Stimulated activated naive B cell treated with anti-CD40 and anti-IgM and Interleukin-4, amounts not matched to agents 10 μg/mL and 1 μg/mL and 100 μg/mL, for 72 hours (primary cell): ENCODE data around the gene MLX.

Source experiments
- ATAC-seq, 2 donors: fragments of 150-1000 bp; cut with Tn5 transposase; replicated peaks; 2 replicates each; pipeline ENCODE4 v1.10.0; 2021; ENCODE audit warnings: moderate library complexity in 1 of 2
- DNase-seq: peaks from one replicate; pipeline ENCODE4 v3.0.0; 2021
- H3K27ac Mint-ChIP-seq: one replicate; pipeline ENCODE4 v1.8.0; 2022; ENCODE audit warnings: mild to moderate bottlenecking, mixed read lengths
- H3K27me3 Mint-ChIP-seq, 2 donors: one replicate each; pipeline ENCODE4 v1.8.0; 2022; ENCODE audit warnings: mixed read lengths in 2 of 2
- H3K36me3 Mint-ChIP-seq, 2 donors: one replicate each; pipeline ENCODE4 v1.8.0; 2022; ENCODE audit warnings: mixed read lengths in 2 of 2, mild to moderate bottlenecking in 1 of 2
- H3K4me1 Mint-ChIP-seq, 2 donors: one replicate each; pipeline ENCODE4 v1.8.0; 2022; ENCODE audit warnings: mixed read lengths in 2 of 2, mild to moderate bottlenecking in 1 of 2
- H3K4me3 Mint-ChIP-seq, 2 donors: one replicate each; pipeline ENCODE4 v1.8.0; 2022; ENCODE audit warnings: mild to moderate bottlenecking in 2 of 2, mixed read lengths in 2 of 2, moderate library complexity in 1 of 2
- H3K9me3 Mint-ChIP-seq, 2 donors: one replicate each; pipeline ENCODE4 v1.8.0; 2022; ENCODE audit warnings: mixed read lengths in 2 of 2, mild to moderate bottlenecking in 1 of 2

The MLX gene

GRCh38 chr17:42571435-42572225 is 4.7 kb downstream of the MLX start:
- Mint-ChIP-seq H3K27ac (no peak overlapping the region), H3K4me1 (peaks cover 29 to 59% of the 10 kb centered on the region in 2 donors), H3K4me3 (no peak overlapping the region), H3K27me3 (no peaks in the 10 kb centered on the region), H3K36me3 (peaks cover 51 to 66% of the 10 kb centered on the region in 2 donors), H3K9me3 (no peaks in the 10 kb centered on the region)
- ATAC-seq (no peak), DNase-seq (no peak)

GRCh38 chr17:42573095-42573494 is 6.2 kb downstream of the MLX start:
- Mint-ChIP-seq H3K27ac (peak overlapping the region; percentile 89), H3K4me3 (no peak overlapping the region), H3K27me3 (no peaks in the 10 kb centered on the region), H3K36me3 (peaks cover 49 to 74% of the 10 kb centered on the region in 2 donors), H3K9me3 (no peaks in the 10 kb centered on the region), H3K4me1 (peaks cover 32 to 64% of the 10 kb centered on the region in 2 donors)
- DNase-seq (no peak), ATAC-seq (no peak)

- no peak for ATAC-seq
- no peak overlapping the region for H3K4me3 Mint-ChIP-seq
- H3K27me3 Mint-ChIP-seq = no peaks in the 10 kb centered on the region
- peaks cover 36 to 65% of the 10 kb centered on the region in 2 donors for H3K4me1 Mint-ChIP-seq
- DNase-seq = no peak
- peaks cover 43 to 69% of the 10 kb centered on the region in 2 donors for H3K36me3 Mint-ChIP-seq
- H3K9me3 Mint-ChIP-seq = no peaks in the 10 kb centered on the region
- H3K27ac Mint-ChIP-seq = no peak overlapping the region
Observed at GRCh38 chr17:42574463-42574862, 7.6 kb downstream of the MLX start.

GRCh38 chr17:42577140-42577531 is 10.2 kb downstream of the MLX start:
- ATAC-seq = no peak
- Mint-ChIP-seq H3K27me3 (no peaks in the 10 kb centered on the region), H3K27ac (peak overlapping the region; percentile 99), H3K4me1 (peaks cover 36 to 74% of the 10 kb centered on the region in 2 donors), H3K4me3 (peak overlapping the region; percentile 90 to 97), H3K36me3 (peaks cover 55 to 63% of the 10 kb centered on the region in 2 donors), H3K9me3 (no peaks in the 10 kb centered on the region)
- DNase-seq = no peak

- no peaks in the 10 kb centered on the region for H3K27me3 Mint-ChIP-seq
- H3K27ac Mint-ChIP-seq = peak within 1 kb of the TSS; percentile 99
- peaks cover 56 to 67% of the 10 kb centered on the region in 2 donors for H3K36me3 Mint-ChIP-seq
- H3K4me3 Mint-ChIP-seq = peak within 1 kb of the TSS; percentile 90 to 97
- no peaks in the 10 kb centered on the region for H3K9me3 Mint-ChIP-seq
- peaks cover 36 to 74% of the 10 kb centered on the region in 2 donors for H3K4me1 Mint-ChIP-seq
- peak; percentile 94 for DNase-seq
- ATAC-seq = peak; percentile 83 to 84
Observed at GRCh38 chr17:42577532-42578281, 10.8 kb downstream of the MLX start, which contains the start of gene PSMC3IP. Gene PSMC3IP (minus strand): TSS chr17:42577729. CDS start chr17:42577686, 43 bp downstream.

DNA sequence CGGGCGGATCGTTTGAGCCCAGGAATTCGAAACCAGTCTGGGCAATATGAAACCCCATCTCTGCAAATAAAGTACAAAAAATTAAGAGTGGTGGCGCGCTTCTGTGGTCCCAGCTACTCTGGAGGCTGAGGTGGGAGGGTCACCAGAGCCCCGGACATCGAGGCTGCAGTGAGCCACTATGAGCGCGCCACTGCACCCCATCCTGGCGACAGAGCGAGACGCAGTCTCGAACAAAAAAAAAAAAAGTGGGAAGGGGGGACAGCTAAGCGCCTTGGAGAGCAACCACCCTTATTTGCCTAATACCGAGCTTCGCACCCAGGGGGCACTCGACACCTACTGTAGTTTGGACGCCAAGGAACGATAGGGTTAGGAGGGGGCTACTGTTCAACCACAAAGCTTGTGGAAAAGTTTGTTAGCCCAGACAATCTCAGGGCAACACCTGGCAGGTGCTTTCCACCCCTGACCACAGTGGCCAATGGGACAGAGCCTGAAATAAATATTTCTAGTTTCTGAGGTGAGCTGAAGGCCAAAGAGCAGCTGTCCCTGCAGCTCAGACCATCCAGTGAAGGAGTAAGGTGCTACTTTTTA is 11.5 kb downstream of the MLX start:
- peaks cover 56 to 67% of the 10 kb centered on the region in 2 donors for H3K36me3 Mint-ChIP-seq
- no peaks in the 10 kb centered on the region for H3K27me3 Mint-ChIP-seq
- peak overlapping the region; percentile 99 for H3K27ac Mint-ChIP-seq
- H3K4me1 Mint-ChIP-seq = peaks cover 34 to 74% of the 10 kb centered on the region in 2 donors
- peak overlapping the region; percentile 90 to 97 for H3K4me3 Mint-ChIP-seq
- DNase-seq = peak; percentile 79
- no peaks in the 10 kb centered on the region for H3K9me3 Mint-ChIP-seq
- peak; percentile 63 to 69 for ATAC-seq

DNA sequence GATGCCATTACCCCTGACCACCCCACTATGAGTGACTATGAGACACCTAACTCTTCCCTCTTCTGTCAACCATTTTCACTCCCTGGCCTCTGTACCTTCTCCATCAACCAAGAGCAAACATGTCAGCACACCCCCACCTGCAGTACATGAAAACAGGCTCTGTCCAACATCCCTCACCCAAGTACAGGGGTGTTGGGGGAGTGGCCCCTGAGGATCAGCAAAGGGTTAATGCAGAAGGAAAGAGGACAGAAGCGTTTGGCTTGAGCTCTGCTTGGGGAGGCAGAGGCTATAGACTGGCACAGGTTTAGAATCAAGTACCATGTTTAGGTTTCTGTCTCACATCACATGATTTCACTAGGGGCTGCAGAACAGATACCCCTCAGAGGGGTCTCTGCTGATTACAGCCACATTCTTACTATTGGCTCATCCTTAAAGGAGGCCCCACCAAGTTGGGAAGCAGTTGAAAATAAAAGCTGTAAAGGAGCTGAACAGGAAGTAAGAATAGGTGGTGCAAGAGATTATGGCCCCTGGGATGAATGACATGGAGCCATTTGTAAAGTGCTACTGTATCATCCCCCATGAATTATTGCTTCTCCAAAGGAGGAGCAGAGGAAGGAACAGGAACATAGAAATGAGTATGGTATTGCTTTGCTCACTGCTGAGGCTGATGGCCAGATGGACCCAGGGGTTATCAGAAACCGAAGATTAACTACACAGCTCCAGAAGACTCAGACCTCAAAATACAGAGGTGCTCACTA is 13.1 kb downstream of the MLX start:
- H3K4me1 Mint-ChIP-seq = peaks cover 29 to 60% of the 10 kb centered on the region in 2 donors
- H3K4me3 Mint-ChIP-seq = peak overlapping the region; percentile 44 to 65
- no peak for DNase-seq
- H3K27ac Mint-ChIP-seq = peak overlapping the region; percentile 82
- H3K9me3 Mint-ChIP-seq = no peaks in the 10 kb centered on the region
- H3K36me3 Mint-ChIP-seq = peaks cover 45 to 63% of the 10 kb centered on the region in 2 donors
- H3K27me3 Mint-ChIP-seq = no peaks in the 10 kb centered on the region
- ATAC-seq = no peak

GRCh38 chr17:42581744-42582270 is 14.9 kb downstream of the MLX start:
- H3K4me3 Mint-ChIP-seq = no peak overlapping the region
- DNase-seq (no peak), ATAC-seq (no peak)
- H3K27ac Mint-ChIP-seq = no peak overlapping the region
- no peaks in the 10 kb centered on the region for H3K9me3 Mint-ChIP-seq
- H3K4me1 Mint-ChIP-seq = peaks cover 28 to 54% of the 10 kb centered on the region in 2 donors
- no peaks in the 10 kb centered on the region for H3K27me3 Mint-ChIP-seq
- H3K36me3 Mint-ChIP-seq = peaks cover 39 to 60% of the 10 kb centered on the region in 2 donors

DNA sequence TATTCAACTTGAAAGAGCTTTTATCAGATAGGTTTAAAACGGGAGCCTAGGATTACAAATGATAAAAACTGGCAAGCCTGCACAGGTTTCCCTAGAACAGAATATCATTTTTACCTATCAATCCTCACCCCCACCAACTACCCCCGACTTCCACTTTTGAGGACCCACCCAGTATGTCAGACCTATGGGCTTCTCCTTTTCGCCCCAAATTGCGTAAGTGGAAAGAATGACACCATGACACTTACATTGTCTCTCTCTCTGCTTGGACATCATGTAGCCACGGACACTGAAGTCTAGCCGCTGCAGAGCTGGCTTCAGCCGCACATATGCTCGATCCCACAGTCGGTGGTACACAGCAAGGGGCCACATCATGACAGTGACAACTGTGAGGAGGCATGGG is 18.0 kb downstream of the MLX start:
- Mint-ChIP-seq H3K36me3 (peaks cover 43 to 69% of the 10 kb centered on the region in 2 donors), H3K4me3 (no peak overlapping the region), H3K27me3 (no peaks in the 10 kb centered on the region), H3K9me3 (no peaks in the 10 kb centered on the region), H3K4me1 (peaks cover 20 to 32% of the 10 kb centered on the region in 2 donors), H3K27ac (no peak overlapping the region)
- ATAC-seq (no peak), DNase-seq (no peak)

GRCh38 chr17:42585353-42585752 is 18.5 kb downstream of the MLX start:
- H3K4me3 Mint-ChIP-seq = no peak overlapping the region
- peaks cover 20 to 31% of the 10 kb centered on the region in 2 donors for H3K4me1 Mint-ChIP-seq
- ATAC-seq = no peak
- no peaks in the 10 kb centered on the region for H3K9me3 Mint-ChIP-seq
- peaks cover 46 to 73% of the 10 kb centered on the region in 2 donors for H3K36me3 Mint-ChIP-seq
- H3K27ac Mint-ChIP-seq = peak overlapping the region; percentile 59
- no peaks in the 10 kb centered on the region for H3K27me3 Mint-ChIP-seq
- no peak for DNase-seq

DNA sequence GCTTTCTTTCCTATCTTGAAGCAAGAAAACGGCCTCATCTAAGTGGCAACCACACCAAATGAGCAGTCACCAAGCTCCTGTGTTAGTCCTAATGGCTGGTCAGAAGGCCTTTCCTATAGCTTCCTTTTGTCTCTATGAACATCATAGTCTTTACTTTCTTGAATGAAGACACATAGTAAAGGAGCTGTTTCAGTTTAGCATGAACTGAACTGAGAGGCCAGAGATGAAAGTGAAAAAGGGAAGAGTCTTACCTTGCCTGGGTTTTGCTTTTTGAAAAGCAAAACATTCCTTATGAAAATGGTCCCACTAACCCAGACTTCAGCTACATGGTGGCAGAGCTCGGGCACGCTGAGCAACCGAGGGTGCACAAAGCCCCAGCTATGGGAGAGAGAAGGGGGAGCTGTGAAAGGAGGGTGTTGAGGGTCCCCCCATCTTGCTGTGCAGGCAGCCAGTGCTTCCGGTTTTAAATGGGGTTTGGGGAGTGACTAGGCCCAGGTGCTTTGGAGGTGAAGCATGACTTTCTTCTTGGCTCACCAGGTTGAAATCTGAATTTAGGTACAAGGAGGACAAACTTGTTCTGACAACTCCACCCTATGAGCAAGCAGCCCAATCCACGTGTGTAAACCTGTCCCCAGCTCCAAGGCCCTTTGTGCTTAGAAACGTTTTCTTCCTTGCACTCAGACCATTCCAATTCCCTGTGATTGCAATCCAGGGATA is 19.8 kb downstream of the MLX start:
- peak overlapping the region in 1 of 2 donors; percentile 63 for H3K4me3 Mint-ChIP-seq
- peak overlapping the region; percentile 96 for H3K27ac Mint-ChIP-seq
- no peaks in the 10 kb centered on the region for H3K27me3 Mint-ChIP-seq
- H3K36me3 Mint-ChIP-seq = peaks cover 40 to 72% of the 10 kb centered on the region in 2 donors
- H3K4me1 Mint-ChIP-seq = peaks cover 20 to 21% of the 10 kb centered on the region in 2 donors
- DNase-seq (no peak), ATAC-seq (peak; percentile 69 to 77)
- H3K9me3 Mint-ChIP-seq = no peaks in the 10 kb centered on the region

DNA sequence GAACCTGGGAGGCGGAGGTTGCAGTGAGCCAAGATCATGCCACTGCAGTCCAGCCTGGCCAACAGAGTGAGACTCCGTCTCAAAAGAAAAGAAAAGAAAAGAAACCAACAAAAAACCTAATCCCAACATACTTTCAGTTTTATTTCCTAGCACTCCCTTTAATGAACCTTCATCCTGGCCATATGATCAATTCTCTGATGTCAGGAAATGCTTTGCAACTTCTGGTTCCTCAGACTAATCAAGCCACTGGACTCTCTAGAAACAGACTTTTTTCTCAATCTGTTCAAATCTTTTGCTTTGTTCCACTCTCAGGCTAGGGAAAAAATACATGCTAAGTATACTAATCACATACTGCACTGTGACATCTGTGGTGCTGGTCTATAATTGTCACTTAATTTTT is 24.0 kb downstream of the MLX start:
- no peak overlapping the region for H3K27ac Mint-ChIP-seq
- no peak for DNase-seq
- H3K9me3 Mint-ChIP-seq = no peaks in the 10 kb centered on the region
- no peaks in the 10 kb centered on the region for H3K27me3 Mint-ChIP-seq
- ATAC-seq = no peak
- peaks cover 29 to 46% of the 10 kb centered on the region in 2 donors for H3K36me3 Mint-ChIP-seq
- H3K4me1 Mint-ChIP-seq = peaks cover 19 to 23% of the 10 kb centered on the region in 2 donors
- H3K4me3 Mint-ChIP-seq = no peak overlapping the region

GRCh38 chr17:42591411-42591810 is 24.5 kb downstream of the MLX start:
- Mint-ChIP-seq H3K9me3 (no peaks in the 10 kb centered on the region), H3K4me3 (no peak overlapping the region), H3K4me1 (peaks cover 15 to 18% of the 10 kb centered on the region in 2 donors), H3K36me3 (peaks cover 31 to 44% of the 10 kb centered on the region in 2 donors), H3K27ac (no peak overlapping the region), H3K27me3 (no peaks in the 10 kb centered on the region)
- no peak for DNase-seq
- no peak for ATAC-seq
